ENCODE data around the gene RAP2A.

Gene RAP2A

DNA sequence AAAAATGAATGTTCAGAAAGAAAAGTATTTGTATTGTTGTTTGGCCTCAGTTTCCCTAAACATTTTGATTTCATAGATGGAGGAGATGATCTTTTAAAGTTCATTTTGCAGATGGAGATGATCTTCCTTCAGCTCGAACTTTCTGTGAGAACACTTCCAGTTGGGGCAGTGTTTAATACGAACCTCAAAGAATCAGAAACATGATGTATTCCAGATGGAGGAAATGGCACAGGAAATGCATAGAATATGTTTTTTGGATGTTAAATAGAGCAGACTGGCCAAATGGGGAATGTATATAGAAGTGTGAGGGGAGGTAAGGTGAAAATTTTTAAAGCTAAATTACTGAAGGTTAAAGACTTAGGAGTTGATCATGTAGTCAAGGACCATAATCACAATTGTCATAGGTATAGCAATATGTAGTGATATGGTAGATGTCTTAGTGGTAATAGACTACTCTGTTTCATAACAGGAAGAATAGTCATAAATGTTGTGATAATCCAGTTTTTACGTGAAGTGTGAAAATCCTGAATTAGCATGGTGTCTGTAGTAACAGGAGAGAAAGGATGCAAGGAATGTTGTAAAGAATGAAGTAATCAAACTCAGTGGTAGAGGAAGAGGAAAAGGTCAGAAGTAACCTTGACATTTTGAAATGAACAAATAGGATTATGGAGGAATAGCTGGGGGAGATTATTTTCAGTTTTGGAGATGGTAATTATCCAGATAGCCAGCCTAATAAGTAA, 5.1 kb downstream of the RAP2A start:
- Histone ChIP-seq H3K36me3 (replicated peaks) (no peaks in the 10 kb centered on the region), H3K4me3 (ENCODE audit: low read depth, low read length) (no peak overlapping the region), H3K27me3 (replicated peaks) (no peaks in the 10 kb centered on the region), H3K27ac (no peak overlapping the region)
- in situ Hi-C loops (cut with HindIII; ENCODE audit: low pct_ligation_motif_present, low sequenced_read_pairs), result no loop called here
- no peak for TF ChIP-seq CTCF (IDR thresholded peaks at IDR 0.05; ENCODE audit: low read depth, low read length, missing control alignments)
- no peak for DNase-seq

GRCh38 chr13:97440598-97441170, 6.7 kb downstream of the RAP2A start:
- in situ Hi-C loops (cut with HindIII; ENCODE audit: low pct_ligation_motif_present, low sequenced_read_pairs), result no loop called here
- no peak overlapping the region for H3K27ac ChIP-seq
- no peak for TF ChIP-seq CTCF (IDR thresholded peaks at IDR 0.05; ENCODE audit: low read depth, low read length, missing control alignments)
- no peaks in the 10 kb centered on the region for H3K36me3 ChIP-seq (replicated peaks)
- H3K27me3 ChIP-seq (replicated peaks), result no peaks in the 10 kb centered on the region
- DNase-seq, result no peak
- H3K4me3 ChIP-seq (ENCODE audit: low read depth, low read length), result no peak overlapping the region

GRCh38 chr13:97441368-97441767, 7.4 kb downstream of the RAP2A start:
- in situ Hi-C loops (cut with HindIII; ENCODE audit: low pct_ligation_motif_present, low sequenced_read_pairs), result no loop called here
- H3K27ac ChIP-seq, result no peak overlapping the region
- TF ChIP-seq CTCF (IDR thresholded peaks at IDR 0.05; ENCODE audit: low read depth, low read length, missing control alignments), result no peak

GRCh38 chr13:97445522-97446187, 11.7 kb downstream of the RAP2A start:
- no peaks in the 10 kb centered on the region for H3K36me3 ChIP-seq (replicated peaks)
- no peak overlapping the region for H3K4me3 ChIP-seq (ENCODE audit: low read depth, low read length)
- no peak overlapping the region for H3K27ac ChIP-seq
- no peak for TF ChIP-seq CTCF (IDR thresholded peaks at IDR 0.05; ENCODE audit: low read depth, low read length, missing control alignments)
- in situ Hi-C loops (cut with HindIII; ENCODE audit: low pct_ligation_motif_present, low sequenced_read_pairs), result no loop called here
- no peaks in the 10 kb centered on the region for H3K27me3 ChIP-seq (replicated peaks)
- no peak for DNase-seq

More at GRCh38 chr13:97441368-97441767, 7.4 kb downstream of the RAP2A start:
- no peak for DNase-seq
- no peak overlapping the region for H3K4me3 ChIP-seq (ENCODE audit: low read depth, low read length)
- no peaks in the 10 kb centered on the region for H3K27me3 ChIP-seq (replicated peaks)
- H3K36me3 ChIP-seq (replicated peaks), result no peaks in the 10 kb centered on the region

GRCh38 chr13:97446448-97446847, 12.5 kb downstream of the RAP2A start:
- Histone ChIP-seq H3K36me3 (replicated peaks) (no peaks in the 10 kb centered on the region), H3K4me3 (ENCODE audit: low read depth, low read length) (no peak overlapping the region), H3K27ac (no peak overlapping the region), H3K27me3 (replicated peaks) (no peaks in the 10 kb centered on the region)
- DNase-seq, result no peak
- no peak for TF ChIP-seq CTCF (IDR thresholded peaks at IDR 0.05; ENCODE audit: low read depth, low read length, missing control alignments)
- in situ Hi-C loops (cut with HindIII; ENCODE audit: low pct_ligation_motif_present, low sequenced_read_pairs), result no loop called here

Data from brain microvascular endothelial cell (primary cell).